HAP-1 (cell line): ENCODE results near the gene CNOT1.

ENCODE experiments used
- DNase-seq, 2 experiments: peaks; one replicate each; pipeline ENCODE4 v3.0.0-alpha.2; 2016 to 2020; ENCODE audit warnings: low spot score in 2 of 2
- H3K27me3 ChIP-seq: fragments of 250-450 bp; sonication (Bioruptor Pico); 2 replicates; pipeline ENCODE4 v1.5.1; 2020; ENCODE audit warnings: low read depth, mild to moderate bottlenecking, moderate library complexity
- H3K36me3 ChIP-seq: fragments of 250-450 bp; sonication (Bioruptor Pico); replicated peaks from 2 replicates; pipeline ENCODE4 v1.5.1; 2020; ENCODE audit warnings: mild to moderate bottlenecking
- H3K4me1 ChIP-seq: fragments of 250-450 bp; sonication (Bioruptor Pico); 2 replicates; pipeline ENCODE4 v1.5.1; 2020; ENCODE audit warnings: mild to moderate bottlenecking
- H3K4me3 ChIP-seq: fragments of 250-450 bp; sonication (Bioruptor Pico); 2 replicates; pipeline ENCODE4 v1.5.1; 2020; ENCODE audit warnings: mild to moderate bottlenecking, moderate library complexity
- H3K9me3 ChIP-seq: fragments of 250-450 bp; sonication (Bioruptor Pico); 2 replicates; pipeline ENCODE4 v1.5.1; 2020; ENCODE audit warnings: mild to moderate bottlenecking, moderate library complexity
- in situ Hi-C: fragments of 300-500 bp; cut with MboI; formaldehyde crosslinking; loops from 3 replicates; pipeline ENCODE4 v1.14.3; 2020; ENCODE audit warnings: low sequenced_read_pairs, inconsistent platforms, mixed read lengths

Gene CNOT1

GRCh38 chr16:58515125-58515870, 114.3 kb downstream of the CNOT1 start, which contains the start of gene SETD6:
SETD6 (plus strand) TSS chr16:58515517; CDS start chr16:58515538, 21 bp downstream.
- no peaks in the 10 kb centered on the region for H3K9me3 ChIP-seq
- in situ Hi-C loops = no loop called here
- peak within 1 kb of the TSS; percentile 62 for H3K4me3 ChIP-seq
- H3K4me1 ChIP-seq = peaks cover 19% of the 10 kb centered on the region
- peak; percentile 77 to 91 for DNase-seq
- H3K36me3 ChIP-seq = peaks cover 40% of the 10 kb centered on the region
- H3K27me3 ChIP-seq = no peaks in the 10 kb centered on the region

- H3K27me3 ChIP-seq = no peaks in the 10 kb centered on the region
- no peaks in the 10 kb centered on the region for H3K9me3 ChIP-seq
- in situ Hi-C loops = no loop called here
- peaks cover 26% of the 10 kb centered on the region for H3K36me3 ChIP-seq
- no peak overlapping the region for H3K4me3 ChIP-seq
- peaks cover 19% of the 10 kb centered on the region for H3K4me1 ChIP-seq
- DNase-seq = no peak
Measured at GRCh38 chr16:58513874-58514273, 115.8 kb downstream of the CNOT1 start.

GRCh38 chr16:58511933-58512815, 117.5 kb downstream of the CNOT1 start:
- peak; percentile 48 to 91 for DNase-seq
- H3K4me1 ChIP-seq = peaks cover 19% of the 10 kb centered on the region
- H3K27me3 ChIP-seq = no peaks in the 10 kb centered on the region
- H3K36me3 ChIP-seq = peaks cover 8% of the 10 kb centered on the region
- H3K9me3 ChIP-seq = no peaks in the 10 kb centered on the region
- H3K4me3 ChIP-seq = no peak overlapping the region
- in situ Hi-C loops = no loop called here

- no peaks in the 10 kb centered on the region for H3K27me3 ChIP-seq
- in situ Hi-C loops = no loop called here
Measured at GRCh38 chr16:58510776-58511628, 118.6 kb downstream of the CNOT1 start.

GRCh38 chr16:58510097-58510775, 119.4 kb downstream of the CNOT1 start:
- Histone ChIP-seq H3K9me3 (no peaks in the 10 kb centered on the region), H3K27me3 (no peaks in the 10 kb centered on the region), H3K36me3 (no peaks in the 10 kb centered on the region), H3K4me1 (peaks cover 10% of the 10 kb centered on the region), H3K4me3 (no peak overlapping the region)
- in situ Hi-C loops = no loop called here
- DNase-seq = no peak

More at GRCh38 chr16:58510776-58511628, 118.6 kb downstream of the CNOT1 start:
- no peaks in the 10 kb centered on the region for H3K36me3 ChIP-seq
- H3K4me1 ChIP-seq = peaks cover 10% of the 10 kb centered on the region
- H3K4me3 ChIP-seq = no peak overlapping the region
- no peaks in the 10 kb centered on the region for H3K9me3 ChIP-seq
- DNase-seq = no peak

GRCh38 chr16:58509256-58510096, 120.2 kb downstream of the CNOT1 start:
- peaks cover 6% of the 10 kb centered on the region; the same call in 1 of the 2 replicates for H3K4me1 ChIP-seq
- no peak overlapping the region for H3K4me3 ChIP-seq
- DNase-seq = no peak
- H3K9me3 ChIP-seq = no peaks in the 10 kb centered on the region
- H3K27me3 ChIP-seq = no peaks in the 10 kb centered on the region
- H3K36me3 ChIP-seq = no peaks in the 10 kb centered on the region
- in situ Hi-C loops = no loop called here

GRCh38 chr16:58508671-58509251, 120.9 kb downstream of the CNOT1 start:
- in situ Hi-C loops = no loop called here
- Histone ChIP-seq H3K27me3 (no peaks in the 10 kb centered on the region), H3K36me3 (no peaks in the 10 kb centered on the region), H3K4me1 (no peaks in the 10 kb centered on the region; the same call in 1 of the 2 replicates), H3K9me3 (no peaks in the 10 kb centered on the region), H3K4me3 (no peak overlapping the region)
- no peak for DNase-seq

- Histone ChIP-seq H3K4me1 (no peaks in the 10 kb centered on the region), H3K27me3 (no peaks in the 10 kb centered on the region), H3K4me3 (no peak overlapping the region), H3K36me3 (no peaks in the 10 kb centered on the region), H3K9me3 (no peaks in the 10 kb centered on the region)
- DNase-seq = no peak
- in situ Hi-C loops = no loop called here
Measured at GRCh38 chr16:58507963-58508670, 121.5 kb downstream of the CNOT1 start.

GRCh38 chr16:58507195-58507962, 122.2 kb downstream of the CNOT1 start:
- Histone ChIP-seq H3K9me3 (no peaks in the 10 kb centered on the region), H3K27me3 (no peaks in the 10 kb centered on the region), H3K4me3 (no peak overlapping the region), H3K36me3 (no peaks in the 10 kb centered on the region), H3K4me1 (no peaks in the 10 kb centered on the region)
- no peak for DNase-seq
- in situ Hi-C loops = no loop called here

GRCh38 chr16:58506241-58507194, 123.1 kb downstream of the CNOT1 start:
- DNase-seq = no peak
- Histone ChIP-seq H3K27me3 (no peaks in the 10 kb centered on the region), H3K9me3 (no peaks in the 10 kb centered on the region), H3K36me3 (no peaks in the 10 kb centered on the region), H3K4me1 (no peaks in the 10 kb centered on the region), H3K4me3 (no peak overlapping the region)
- in situ Hi-C loops = no loop called here
